ENCODE measurements around the gene ATP2B3.

The ATP2B3 gene

DNA sequence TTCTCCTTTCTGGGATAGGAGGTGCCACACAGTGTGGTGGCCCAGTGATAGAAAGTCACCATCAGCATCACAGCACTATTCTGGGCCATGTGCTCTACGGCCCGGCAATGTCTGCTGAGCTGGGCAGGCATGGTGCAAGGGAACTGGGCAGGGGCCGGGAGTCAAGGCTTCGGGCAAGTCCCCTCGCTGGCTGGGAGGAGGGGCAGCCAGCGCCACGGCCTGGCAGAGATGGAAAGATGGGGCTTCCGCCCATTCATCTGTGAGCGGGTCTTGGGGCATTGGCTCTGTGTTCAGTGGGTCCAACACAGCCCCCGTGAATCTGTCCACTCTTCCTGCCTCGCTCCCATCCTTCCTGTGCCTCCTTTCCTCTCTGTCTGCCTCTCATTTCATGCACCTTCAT, 7.1 kb upstream of the ATP2B3 start:
- DNase-seq (ENCODE audit: low spot score) = no peak

DNA sequence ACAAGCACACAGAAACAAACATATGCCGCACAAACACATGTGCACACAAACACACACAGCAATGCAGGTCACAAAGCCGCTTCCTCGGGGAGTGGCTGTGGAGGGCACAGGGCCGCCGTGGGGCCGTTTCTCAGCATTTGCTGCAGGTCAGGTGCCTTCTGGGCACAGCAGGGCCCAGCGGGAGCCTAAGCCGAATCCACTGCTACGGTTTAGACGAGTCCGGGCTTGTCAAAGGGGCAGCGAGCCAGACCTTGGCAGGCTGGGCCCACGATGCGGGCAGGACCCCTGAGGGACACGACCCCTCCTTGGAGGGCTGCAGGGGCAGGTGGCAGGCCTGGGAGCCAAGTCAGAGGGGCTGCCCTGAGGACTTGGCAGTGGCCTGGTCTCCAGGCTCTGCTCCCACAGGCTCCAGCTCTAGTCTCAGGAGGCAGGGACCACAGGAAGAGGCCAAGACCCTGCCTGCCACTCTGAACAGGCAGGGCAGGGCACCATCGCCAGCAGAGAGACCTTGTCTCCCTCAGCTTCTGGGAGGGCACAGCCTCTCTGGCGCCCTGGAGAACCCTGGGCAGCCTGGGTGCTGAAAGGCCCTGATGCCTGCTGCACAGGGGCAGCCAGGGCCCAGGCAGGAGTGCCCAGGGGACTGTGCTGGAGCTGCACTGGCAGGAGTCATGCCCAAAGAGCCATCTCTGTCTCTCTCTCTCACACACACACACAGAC, 5.5 kb upstream of the ATP2B3 start:
- DNase-seq (ENCODE audit: low spot score) = no peak

DNA sequence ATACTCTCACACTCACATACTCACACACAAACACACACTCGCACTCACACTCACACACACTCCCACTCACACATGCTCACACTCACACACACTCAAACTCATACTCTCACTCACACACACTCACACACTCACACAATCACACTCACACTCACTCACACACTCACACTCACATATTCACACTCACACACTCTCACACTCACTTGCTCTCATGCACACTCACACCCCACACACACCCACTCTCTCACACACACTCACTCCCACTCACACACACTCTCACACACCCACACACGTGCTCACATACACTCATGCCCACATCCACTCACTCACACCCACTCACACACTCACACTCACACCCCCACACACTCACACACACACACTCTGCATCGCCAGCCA, 4.9 kb upstream of the ATP2B3 start:
- no peak for DNase-seq (ENCODE audit: low spot score)

DNA sequence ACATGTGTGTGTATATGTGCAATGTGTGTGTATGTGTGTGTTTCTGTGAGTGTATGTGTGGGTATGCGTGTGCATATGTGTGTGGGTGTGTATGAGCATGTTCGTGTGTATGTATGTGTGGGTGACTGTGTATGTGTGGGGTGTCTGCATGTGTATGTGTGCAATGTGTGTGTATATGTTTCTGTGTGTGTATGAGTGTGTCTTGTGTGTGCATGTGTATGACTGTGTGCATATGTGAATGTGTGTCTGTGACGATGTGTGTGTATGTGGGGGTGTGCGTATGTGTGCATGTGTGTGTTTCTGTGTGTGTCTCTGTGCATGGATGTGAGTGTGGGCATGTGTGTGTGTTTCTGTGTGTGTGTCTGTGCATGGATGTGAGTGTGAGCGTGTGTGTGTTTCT, 4.2 kb upstream of the ATP2B3 start:
- DNase-seq (ENCODE audit: low spot score) = no peak

DNA sequence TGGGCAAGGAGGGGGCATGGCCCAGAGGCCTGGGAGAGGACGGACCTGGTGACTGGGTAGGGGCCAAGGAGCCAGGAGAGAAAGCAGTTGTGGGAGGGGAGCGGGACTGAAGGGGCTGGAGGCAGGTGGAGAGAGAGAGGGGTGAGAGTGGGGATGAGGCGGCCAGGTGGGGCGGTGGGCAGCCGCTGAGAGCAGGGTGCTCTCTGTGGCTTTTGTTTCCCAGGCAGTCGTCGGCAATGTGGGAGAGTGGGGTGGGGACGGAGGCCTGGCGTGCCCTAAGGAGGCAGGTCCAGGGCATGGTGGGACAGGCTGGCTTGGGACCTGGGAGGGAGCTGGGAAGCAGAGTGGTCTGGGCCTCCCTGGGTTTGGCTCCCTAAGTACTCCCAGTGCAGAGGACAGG, 3.2 kb upstream of the ATP2B3 start:
- DNase-seq (ENCODE audit: low spot score) = no peak

DNA sequence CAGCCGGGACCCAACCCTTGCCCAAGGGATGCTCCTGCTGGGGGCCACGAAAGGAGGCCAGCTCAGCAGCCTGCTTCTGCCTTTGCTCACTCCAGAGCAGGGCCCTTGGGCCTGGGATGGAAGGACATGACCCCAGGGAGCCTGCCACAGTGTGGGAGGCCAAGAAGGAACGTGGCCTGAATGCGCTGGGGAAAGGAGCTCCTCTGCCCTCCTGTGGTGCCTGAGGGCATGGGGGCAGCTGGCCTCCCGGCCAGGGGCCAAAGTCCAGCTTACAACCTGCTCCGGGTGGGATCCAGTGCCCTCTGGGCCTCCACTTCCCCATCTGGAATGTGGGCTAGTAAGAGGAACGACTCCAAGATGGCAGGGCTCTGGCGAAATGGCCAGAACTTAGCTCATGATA, 2.0 kb upstream of the ATP2B3 start:
- no peak for DNase-seq (ENCODE audit: low spot score)

DNA sequence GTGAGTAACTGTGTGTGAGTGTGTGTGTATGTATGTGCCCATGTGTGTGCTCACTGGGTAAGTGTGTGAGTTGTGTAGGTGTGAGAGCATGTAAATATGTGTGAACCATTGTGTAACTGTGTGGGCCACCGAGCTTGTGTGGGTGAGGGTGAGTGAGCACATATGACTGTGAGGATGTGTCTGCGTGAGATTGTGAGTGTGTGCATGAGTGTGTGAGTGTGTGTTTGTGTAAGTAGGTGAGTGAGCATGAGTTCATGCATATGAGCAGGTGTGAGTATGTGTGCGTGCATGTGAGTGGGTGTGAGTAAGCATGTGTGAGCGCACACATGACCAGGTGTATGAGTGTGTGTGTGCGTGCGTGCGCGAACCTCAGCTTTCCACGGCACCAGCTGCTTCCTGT, 1.4 kb upstream of the ATP2B3 start:
- no peak for DNase-seq (ENCODE audit: low spot score)

DNA sequence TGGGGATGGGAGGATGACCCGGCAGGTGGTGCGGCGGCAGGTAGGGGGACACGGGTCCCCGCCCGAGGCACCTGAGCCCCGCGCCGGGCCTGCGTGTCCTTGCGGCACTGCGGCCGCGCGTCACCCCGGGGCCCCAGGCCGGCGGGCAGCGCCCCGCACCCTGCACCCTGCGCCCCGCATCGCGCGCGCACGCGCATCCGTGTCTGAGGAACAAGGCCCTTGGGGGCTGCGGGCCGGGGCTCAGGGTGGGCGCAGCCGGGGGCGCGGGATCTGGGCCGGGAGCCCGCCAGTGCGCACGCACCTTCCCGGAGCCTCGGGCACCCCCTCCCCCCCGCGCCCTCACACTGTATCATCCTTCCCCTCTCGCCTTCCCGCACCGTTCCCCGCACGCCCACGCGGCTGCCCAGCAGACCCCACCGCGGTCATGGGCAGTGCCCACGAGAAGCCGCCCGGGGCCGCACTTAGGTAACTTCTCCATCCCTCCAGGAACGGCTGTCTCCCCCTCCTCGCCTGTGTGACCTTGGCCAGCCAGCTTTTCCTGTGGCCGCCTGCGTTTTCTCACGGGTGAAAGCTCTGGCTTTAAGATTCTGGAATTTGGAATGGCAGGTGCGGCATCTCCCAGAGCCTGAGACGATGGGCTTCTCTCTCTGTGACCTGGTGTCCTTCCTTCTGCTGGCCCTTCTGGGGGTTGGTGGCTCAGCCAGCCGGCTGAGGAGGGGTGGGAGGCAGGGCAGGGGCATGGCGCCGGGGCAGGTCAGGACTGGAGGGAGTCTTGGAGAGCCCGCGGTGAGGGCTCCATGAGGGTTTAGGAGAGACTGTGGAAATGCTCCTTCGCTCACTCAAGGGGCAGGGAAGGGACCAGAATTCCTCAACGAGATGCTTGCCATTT, 748 bp downstream of the ATP2B3 start:
- DNase-seq (ENCODE audit: low spot score) = no peak

DNA sequence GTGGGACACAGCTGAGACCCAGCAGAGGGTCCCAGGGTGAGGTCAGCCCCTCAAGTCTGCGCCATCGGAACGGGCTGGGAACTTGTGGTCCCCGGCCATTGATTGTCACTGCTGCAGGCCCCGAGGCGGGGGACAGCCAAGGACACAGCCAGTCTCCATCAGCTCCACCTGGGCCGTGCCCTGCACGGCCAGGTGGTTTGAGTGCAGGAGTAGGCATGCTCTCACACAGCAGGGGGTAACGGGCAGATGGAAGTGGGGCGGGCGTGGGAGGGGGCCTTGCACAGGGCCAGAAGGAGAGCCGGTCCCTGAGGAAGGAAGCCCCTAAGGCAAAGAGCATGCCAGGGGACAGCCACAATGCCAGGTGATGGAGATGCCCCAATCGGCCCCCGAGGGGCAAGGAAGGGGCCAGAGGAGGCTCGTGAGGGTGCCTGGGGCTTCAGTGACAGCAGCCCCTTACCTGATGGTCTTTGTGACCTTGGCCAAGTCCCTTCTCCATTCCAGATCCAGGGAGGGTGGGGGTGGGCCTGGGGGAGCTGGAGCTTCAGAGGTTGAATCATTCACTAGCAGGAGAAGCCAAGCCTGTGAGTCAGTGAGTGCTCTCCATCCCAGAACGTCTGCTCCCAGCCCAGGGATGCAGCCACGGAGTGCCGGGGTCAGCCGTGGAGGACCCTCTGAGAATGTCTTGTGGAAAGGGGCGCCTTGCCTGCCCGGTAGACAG, 2.3 kb downstream of the ATP2B3 start:
- DNase-seq (ENCODE audit: low spot score) = peak; percentile 8

DNA sequence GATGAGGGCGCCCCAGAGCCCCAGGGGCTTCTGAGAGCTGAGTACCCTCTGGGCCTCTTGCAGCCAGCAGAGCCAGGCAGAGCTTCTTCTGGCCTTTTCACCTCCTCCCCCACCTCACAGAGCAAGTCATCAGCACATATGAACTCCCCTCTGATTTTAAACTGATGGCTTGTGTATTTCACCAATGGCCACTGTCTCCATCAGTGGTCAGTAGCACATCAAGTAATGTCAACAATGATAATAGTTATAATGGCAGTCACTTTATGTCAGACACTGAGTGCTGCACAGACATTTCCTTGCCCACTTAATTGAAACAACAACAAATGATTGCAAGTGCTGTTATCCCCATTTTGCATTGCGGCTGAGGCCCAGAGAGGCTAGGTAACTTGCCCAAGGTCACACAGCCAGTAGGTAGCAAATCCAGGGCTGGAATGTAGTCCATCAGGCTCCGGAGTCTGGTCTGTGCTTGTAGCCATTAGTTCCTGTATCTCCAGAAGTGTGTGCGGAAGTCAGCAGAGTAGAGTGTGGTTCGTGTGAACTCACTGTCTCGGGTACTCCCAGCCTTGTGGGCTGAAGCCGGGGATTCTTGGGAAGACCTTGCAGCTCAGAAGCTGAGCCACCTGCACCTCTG, 3.0 kb downstream of the ATP2B3 start:
- DNase-seq (ENCODE audit: low spot score) = no peak

DNA sequence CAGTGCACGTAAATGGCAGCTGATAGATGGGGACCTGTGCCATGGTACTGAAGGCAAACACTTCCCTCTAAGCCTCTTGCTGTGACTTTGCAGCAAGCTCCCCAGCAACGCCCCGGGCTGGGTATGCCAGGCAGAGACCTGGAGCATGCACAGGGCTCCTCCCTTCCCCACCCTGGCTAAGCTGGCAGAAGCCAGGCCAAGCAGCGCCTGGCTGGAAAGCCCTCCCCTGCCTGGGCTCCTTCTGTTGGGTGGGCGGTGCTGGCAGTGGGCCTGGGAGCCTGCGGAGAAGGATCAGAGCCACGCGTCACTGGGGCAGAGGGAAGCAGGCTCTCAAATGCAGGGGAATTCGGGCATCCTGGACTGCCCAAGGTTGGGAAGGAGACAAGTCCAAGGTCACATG, 3.6 kb downstream of the ATP2B3 start:
- no peak for DNase-seq (ENCODE audit: low spot score)

DNA sequence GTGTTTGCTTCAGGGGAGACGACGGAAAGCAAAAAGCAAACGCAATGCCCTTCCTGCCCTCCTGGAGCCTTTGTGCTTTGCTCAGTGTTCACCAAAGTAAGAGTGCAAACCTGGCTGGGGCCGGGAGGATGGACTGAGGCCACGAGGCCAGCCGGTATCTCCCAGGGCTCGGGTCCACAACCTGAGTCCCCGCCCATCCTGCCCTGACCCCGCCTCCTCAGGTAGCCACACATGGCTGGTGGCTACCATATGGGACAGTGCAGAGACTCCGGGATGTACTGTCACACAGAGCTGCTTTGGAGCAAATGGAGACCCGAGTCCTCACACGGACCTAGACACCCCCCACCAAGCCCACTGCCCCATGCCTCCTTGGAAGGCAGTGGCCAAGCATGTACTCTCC, 4.8 kb downstream of the ATP2B3 start:
- DNase-seq (ENCODE audit: low spot score) = no peak

DNA sequence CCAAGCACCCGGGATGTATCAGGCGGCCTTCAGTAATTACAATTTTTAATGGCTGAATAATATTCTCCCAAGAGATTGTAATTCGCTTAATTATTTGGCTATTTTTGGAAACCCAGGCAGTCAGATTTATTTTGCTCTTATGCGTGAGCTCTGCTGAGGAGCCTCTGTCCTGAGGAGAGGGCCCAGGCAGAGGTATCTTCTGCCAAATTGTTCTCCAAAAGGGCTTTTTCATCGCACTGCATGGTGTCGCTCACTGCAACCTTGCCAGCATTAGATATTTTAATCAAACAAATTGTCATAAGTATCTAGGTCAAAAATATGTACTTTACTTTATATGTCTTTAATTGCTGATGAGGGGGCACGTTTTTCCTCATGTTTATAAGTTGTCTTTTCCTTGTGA, 5.8 kb downstream of the ATP2B3 start:
- DNase-seq (ENCODE audit: low spot score) = no peak

DNA sequence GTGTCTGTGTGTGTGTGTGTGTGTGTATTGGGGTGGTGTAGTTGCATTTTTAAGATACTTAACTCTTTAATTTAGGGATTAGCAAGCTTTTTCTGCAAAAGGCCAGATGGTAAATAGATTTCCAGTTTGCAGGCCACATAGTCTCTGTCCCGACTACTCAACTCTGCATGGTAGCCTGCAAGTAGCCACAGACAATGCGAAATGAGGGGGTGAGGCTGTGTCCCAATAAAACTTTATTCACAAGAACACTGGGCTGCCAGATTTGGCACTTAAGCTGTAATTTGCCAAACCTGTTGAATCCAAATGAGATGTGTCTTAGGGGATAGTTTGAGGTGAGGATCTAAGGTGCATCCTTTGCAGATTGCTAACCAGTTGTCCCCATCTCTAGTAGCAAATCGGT, 6.8 kb downstream of the ATP2B3 start:
- no peak for DNase-seq (ENCODE audit: low spot score)

DNA sequence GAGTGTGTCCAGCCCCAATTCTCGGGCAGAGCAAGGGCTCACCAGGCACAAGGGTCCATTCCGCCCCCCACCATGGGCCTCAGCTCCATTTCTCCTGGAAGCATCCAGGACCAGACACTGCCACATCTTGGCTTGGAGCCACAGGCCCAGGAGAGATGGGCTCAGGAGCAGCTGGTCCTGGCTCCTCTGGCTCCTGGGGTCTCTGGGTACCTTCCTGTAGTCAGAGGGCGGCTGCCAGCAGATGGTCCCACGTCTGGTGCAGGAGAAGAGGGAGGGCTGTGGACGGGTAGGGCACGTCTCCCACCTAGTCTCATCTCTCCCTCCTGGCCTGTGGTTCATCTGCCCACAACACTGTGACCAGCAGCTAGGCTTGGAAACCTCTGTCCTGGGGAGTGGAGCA, 8.0 kb downstream of the ATP2B3 start:
- DNase-seq (ENCODE audit: low spot score) = no peak

DNA sequence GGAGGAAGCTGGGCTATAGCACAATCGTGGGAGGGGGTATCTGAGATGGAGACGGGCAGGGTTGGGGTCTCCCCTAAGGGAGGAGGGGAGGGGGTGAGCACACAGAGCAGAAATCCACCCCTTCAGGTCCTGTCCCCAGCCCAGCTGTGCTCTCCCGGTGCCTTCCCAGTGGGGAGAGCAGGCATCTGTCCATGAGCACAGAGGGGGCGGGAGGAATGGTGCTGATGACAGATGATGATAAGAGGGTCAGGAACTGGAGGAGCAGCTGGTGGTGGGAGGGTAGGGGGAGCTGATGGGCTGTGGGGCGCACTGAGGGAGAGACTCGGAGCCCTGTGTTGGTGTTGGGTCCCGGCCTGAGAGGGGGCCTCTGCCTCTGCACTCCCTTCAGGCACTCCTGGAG, 8.6 kb downstream of the ATP2B3 start:
- no peak for DNase-seq (ENCODE audit: low spot score)

DNA sequence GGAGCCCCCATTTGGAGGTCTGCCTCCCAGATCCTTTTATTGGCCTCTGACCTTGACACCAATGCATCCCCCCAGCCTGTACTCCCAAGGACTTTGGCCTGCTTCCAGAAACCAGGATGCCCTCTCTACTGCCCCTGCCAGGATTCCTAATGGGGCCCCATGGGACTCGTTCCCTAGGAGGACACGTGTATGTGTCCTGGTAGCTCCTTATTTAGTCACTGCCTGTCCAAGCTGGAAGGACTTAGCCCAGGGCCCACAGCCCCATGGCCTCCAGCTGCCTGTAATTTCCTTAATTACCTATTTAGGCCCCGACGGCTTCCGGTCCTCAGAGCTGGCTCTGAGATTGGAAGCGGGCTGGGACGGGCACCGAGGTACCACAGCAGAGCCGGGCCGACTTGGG, 9.4 kb downstream of the ATP2B3 start:
- DNase-seq (ENCODE audit: low spot score) = no peak

DNA sequence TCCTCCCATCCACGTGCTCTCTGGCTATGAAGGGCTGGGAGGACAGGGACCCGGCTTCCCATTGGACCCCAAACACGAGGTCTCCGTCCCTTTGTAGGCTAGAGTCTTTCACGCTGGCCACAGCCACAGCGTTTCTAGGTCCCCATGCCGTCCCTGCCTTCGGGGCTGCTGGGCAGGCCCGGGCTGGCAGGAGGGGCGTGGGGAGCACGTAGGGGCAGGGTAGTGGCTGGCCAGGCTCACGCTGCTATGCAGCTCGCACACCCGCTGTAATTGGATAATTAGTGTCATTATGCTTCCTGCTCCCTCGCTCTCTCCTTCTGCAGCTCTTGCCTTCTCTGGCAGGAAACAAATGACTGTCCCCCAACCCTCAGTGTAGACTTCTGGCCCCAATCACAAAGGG, 9.8 kb downstream of the ATP2B3 start:
- no peak for DNase-seq (ENCODE audit: low spot score)

DNA sequence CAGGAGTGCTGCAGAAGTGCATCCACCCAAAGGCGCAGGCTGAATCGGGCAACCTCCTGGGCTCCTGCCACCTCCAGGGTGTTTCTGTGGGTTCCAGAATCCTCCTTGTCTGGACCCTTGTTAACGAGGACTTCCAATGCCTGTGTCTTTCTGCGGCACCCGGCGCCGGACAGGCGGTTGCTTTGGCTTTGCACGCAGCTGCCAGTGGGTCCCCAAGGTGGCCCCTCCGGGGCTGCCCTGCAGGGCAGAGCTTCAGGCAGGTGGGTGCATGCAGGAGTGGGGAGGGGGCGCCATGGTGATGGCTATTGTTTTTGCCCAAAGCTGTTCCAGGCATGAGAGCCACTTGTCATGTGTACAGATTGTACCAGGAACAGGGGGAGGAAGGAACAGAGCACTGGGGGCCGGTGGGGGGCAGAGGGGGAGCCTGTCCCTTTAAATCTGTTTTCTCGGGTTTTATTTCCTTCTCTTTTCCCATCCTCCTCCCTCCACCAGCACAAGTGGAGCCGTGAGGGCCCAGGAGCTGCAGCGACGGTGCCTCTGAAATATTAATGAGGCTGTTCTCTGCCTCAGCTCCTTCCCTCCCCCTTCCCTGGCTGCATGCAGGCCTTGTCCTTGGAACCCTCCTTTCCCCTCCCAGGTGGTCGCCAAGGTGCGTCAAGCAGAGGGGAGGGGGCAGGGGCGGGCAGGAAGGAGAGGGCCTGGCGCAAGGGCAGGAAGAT, 13.1 kb downstream of the ATP2B3 start:
- DNase-seq (ENCODE audit: low spot score) = no peak

DNA sequence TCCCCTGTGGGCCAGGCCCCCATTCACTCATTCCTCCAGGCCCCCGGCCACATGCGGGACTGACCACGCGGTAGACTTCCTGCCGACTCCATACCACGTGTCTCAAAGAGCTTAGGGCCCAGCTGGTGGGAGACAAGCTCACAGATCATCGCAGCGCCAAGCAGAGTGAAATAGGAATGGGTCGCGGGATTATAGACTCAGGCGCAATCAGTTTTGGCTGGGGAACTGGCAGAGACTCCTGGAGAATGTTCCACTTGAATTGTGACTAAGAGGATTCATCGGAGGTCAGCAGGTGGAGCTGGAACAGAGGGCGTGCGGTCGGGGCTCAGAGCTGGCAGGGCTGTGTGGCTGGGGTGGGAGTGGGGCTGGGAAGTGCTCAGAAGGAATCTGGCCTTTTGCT, 15.6 kb downstream of the ATP2B3 start:
- no peak for DNase-seq (ENCODE audit: low spot score)

DNA sequence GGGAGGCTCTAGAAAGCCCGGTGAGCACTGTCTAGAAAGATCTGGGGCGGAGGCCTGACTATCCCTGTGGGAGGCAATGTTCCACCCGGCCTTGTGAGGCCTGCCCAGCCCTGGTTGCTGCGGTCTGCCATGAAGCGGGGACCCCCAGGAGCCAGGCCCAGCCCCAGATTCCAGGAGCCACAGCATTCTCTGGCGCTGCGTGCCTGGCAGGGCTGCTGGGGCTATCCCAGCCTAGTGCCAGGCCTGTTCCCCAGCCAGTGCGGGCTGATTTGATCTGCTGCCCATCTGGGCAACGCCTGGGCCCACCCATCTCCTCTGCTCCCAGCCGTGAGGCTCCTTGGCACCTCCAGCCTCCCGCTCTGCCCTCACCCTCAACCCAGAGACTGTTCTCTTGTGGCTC, 19.6 kb downstream of the ATP2B3 start:
- DNase-seq (ENCODE audit: low spot score) = no peak
